ENCODE data around the gene CCN6.

Gene CCN6

DNA sequence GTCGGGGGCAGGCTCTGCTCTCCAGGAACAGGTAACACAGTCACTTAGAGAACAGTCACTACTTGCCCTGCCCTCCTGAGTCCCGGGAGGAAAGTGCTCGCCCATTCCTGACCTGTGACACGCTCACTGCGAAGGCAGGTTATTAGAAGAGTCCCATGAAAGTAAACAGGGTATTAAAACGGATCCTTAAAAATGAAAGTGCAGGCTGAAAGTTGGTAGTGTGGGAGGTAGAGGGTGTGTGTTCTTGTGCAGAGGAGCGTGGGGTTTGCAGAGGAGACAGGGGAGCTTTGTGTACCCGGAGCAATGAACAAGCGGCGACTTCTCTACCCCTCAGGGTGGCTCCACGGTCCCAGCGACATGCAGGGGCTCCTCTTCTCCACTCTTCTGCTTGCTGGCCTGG is at the start of gene CCN6:
Gene CCN6 (plus strand): TSS at position 104 of the 400 bp plus-strand sequence. CDS start 254 bp downstream, at position 358.
- Histone ChIP-seq H3K27ac (ENCODE audit: low read length) (no peak within 1 kb of the TSS), H3K9ac (ENCODE audit: low read length) (no peak within 1 kb of the TSS), H3K9me3 (replicated peaks; ENCODE audit: insufficient read depth, low read length) (no peaks in the 10 kb centered on the region), H3K27me3 (replicated peaks; ENCODE audit: insufficient read depth, low read length) (no peaks in the 10 kb centered on the region), H4K20me1 (ENCODE audit: insufficient read depth, low read length) (no peaks in the 10 kb centered on the region), H3K36me3 (replicated peaks; ENCODE audit: insufficient read depth, low read length) (no peaks in the 10 kb centered on the region), H3K9me2 (replicated peaks; ENCODE audit: insufficient read depth, low read length) (no peaks in the 10 kb centered on the region), H2AFZ (ENCODE audit: low read length) (no peak within 1 kb of the TSS), H3K4me1 (ENCODE audit: low read length) (no peaks in the 10 kb centered on the region), H3K4me3 (ENCODE audit: low read length) (no peak within 1 kb of the TSS), H3K4me2 (ENCODE audit: low read depth, low read length) (no peak within 1 kb of the TSS), H3K79me2 (ENCODE audit: low read length) (no peaks in the 10 kb centered on the region), H3F3A (ENCODE audit: insufficient read depth, low read length) (no peaks in the 10 kb centered on the region)
- TF ChIP-seq EZH2phosphoT487 (IDR thresholded peaks at IDR 0.05; ENCODE audit: low read length) (no peak), CTCF (IDR thresholded peaks at IDR 0.05; ENCODE audit: low read length) (no peak), EZH2 (optimal IDR thresholded peaks at IDR 0.05; ENCODE audit: low read depth, low read length) (no peak)
- no peak for DNase-seq

GRCh38 chr6:112004201-112005012 is 49.5 kb upstream of the CCN6 start:
- DNase-seq = no peak
- Histone ChIP-seq H3K9me3 (replicated peaks; ENCODE audit: insufficient read depth, low read length) (no peaks in the 10 kb centered on the region), H4K20me1 (ENCODE audit: insufficient read depth, low read length) (no peaks in the 10 kb centered on the region), H3K9ac (ENCODE audit: low read length) (no peak overlapping the region), H3F3A (ENCODE audit: insufficient read depth, low read length) (no peaks in the 10 kb centered on the region), H3K9me2 (replicated peaks; ENCODE audit: insufficient read depth, low read length) (no peaks in the 10 kb centered on the region), H3K27ac (ENCODE audit: low read length) (no peak overlapping the region), H3K36me3 (replicated peaks; ENCODE audit: insufficient read depth, low read length) (no peaks in the 10 kb centered on the region), H3K4me1 (ENCODE audit: low read length) (no peaks in the 10 kb centered on the region), H3K27me3 (replicated peaks; ENCODE audit: insufficient read depth, low read length) (no peaks in the 10 kb centered on the region), H3K4me2 (ENCODE audit: low read depth, low read length) (no peak overlapping the region), H3K79me2 (ENCODE audit: low read length) (no peaks in the 10 kb centered on the region), H3K4me3 (ENCODE audit: low read length) (no peak overlapping the region), H2AFZ (ENCODE audit: low read length) (no peak overlapping the region)
- TF ChIP-seq EZH2 (optimal IDR thresholded peaks at IDR 0.05; ENCODE audit: low read depth, low read length) = no peak
- no peak for TF ChIP-seq CTCF (IDR thresholded peaks at IDR 0.05; ENCODE audit: low read length)
- TF ChIP-seq EZH2phosphoT487 (IDR thresholded peaks at IDR 0.05; ENCODE audit: low read length) = no peak

GRCh38 chr6:112005013-112005371 is 48.9 kb upstream of the CCN6 start:
- DNase-seq = no peak
- H3K4me2 ChIP-seq (ENCODE audit: low read depth, low read length) = no peak overlapping the region

More at GRCh38 chr6:112005013-112005371, 48.9 kb upstream of the CCN6 start:
- Histone ChIP-seq H3K9me2 (replicated peaks; ENCODE audit: insufficient read depth, low read length) (no peaks in the 10 kb centered on the region), H3F3A (ENCODE audit: insufficient read depth, low read length) (no peaks in the 10 kb centered on the region), H3K27ac (ENCODE audit: low read length) (no peak overlapping the region), H3K4me1 (ENCODE audit: low read length) (no peaks in the 10 kb centered on the region), H3K9me3 (replicated peaks; ENCODE audit: insufficient read depth, low read length) (no peaks in the 10 kb centered on the region), H3K4me3 (ENCODE audit: low read length) (no peak overlapping the region), H3K36me3 (replicated peaks; ENCODE audit: insufficient read depth, low read length) (no peaks in the 10 kb centered on the region), H3K9ac (ENCODE audit: low read length) (no peak overlapping the region), H3K79me2 (ENCODE audit: low read length) (no peaks in the 10 kb centered on the region), H3K27me3 (replicated peaks; ENCODE audit: insufficient read depth, low read length) (no peaks in the 10 kb centered on the region), H2AFZ (ENCODE audit: low read length) (no peak overlapping the region), H4K20me1 (ENCODE audit: insufficient read depth, low read length) (no peaks in the 10 kb centered on the region)
- no peak for TF ChIP-seq CTCF (IDR thresholded peaks at IDR 0.05; ENCODE audit: low read length)
- TF ChIP-seq EZH2 (optimal IDR thresholded peaks at IDR 0.05; ENCODE audit: low read depth, low read length) = no peak
- TF ChIP-seq EZH2phosphoT487 (IDR thresholded peaks at IDR 0.05; ENCODE audit: low read length) = no peak

All from MM.1S (cell line).